Measurements from ENCODE around the gene KIAA1671. TPM values are rescaled to one million over a fixed set of nuclear protein-coding genes. Genes with fewer than 3 reads are reported as not detected.

The KIAA1671 gene
- total and polyA plus RNA-seq, 2 of the 4 experiments (the other 2 are of a cell fraction), result 0.02 TPM; not detected in 1

DNA sequence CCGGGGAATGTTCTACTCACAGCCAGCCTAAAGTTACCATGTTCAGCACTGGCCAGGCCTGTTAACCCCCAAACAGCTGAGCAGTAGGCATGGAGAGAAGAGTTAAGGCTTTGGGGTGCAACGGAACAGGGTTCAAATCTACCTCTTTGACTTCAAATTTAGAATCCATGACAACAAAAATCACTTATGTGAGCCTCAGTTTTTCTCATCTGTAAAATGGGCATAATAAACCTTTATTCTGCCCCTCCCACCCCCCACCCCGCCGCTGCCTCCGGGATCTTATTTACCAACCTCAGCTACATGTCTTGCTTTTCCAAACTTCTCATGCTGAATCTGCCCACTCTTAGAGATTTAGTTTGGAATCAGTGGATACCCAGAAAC lies 134.4 kb downstream of the KIAA1671 start:
- Histone ChIP-seq H3K4ac (ENCODE audit: low read depth, low read length) (no peak overlapping the region), H2BK120ac (ENCODE audit: low read depth, low read length) (no peak overlapping the region), H2AFZ (replicated peaks; ENCODE audit: low read length, poor library complexity) (no peak overlapping the region), H3K79me1 (ENCODE audit: low read depth in 1 of 2, low read length in 2 of 2) (no peaks in the 10 kb centered on the region), H3K27ac (ENCODE audit: insufficient read depth, low read length) (no peak overlapping the region), H3K18ac (ENCODE audit: low read depth, low read length) (no peak overlapping the region), H3K23ac (ENCODE audit: low read depth, low read length) (no peak overlapping the region), H3K9ac (ENCODE audit: low read depth, low read length) (no peak overlapping the region), H2AK9ac (replicated peaks; ENCODE audit: low read depth, low read length, poor library complexity) (no peak overlapping the region), H3K4me2 (ENCODE audit: low read depth, low read length) (no peak overlapping the region), H3K9me1 (ENCODE audit: insufficient read depth, low read length) (no peaks in the 10 kb centered on the region), H2BK15ac (ENCODE audit: low read depth, low read length) (no peak overlapping the region), H4K5ac (ENCODE audit: low read depth, low read length) (no peak overlapping the region), H4K8ac (ENCODE audit: low read depth in 2 of 2, low read length in 2 of 2) (no peak overlapping the region), H3K4me3 (ENCODE audit: insufficient read depth, low read depth, low read length) (no peak overlapping the region), H2AK5ac (ENCODE audit: low read depth, low read length) (no peak overlapping the region), H4K91ac (ENCODE audit: insufficient read depth, low read depth, low read length) (no peak overlapping the region), H2BK20ac (ENCODE audit: low read depth, low read length) (no peak overlapping the region), H3K36me3 (ENCODE audit: control insufficient read depth, insufficient read depth, low read length) (no peaks in the 10 kb centered on the region), H4K20me1 (ENCODE audit: insufficient read depth, low read length) (no peaks in the 10 kb centered on the region), H3K9me3 (ENCODE audit: control insufficient read depth, insufficient read depth, low read length) (no peaks in the 10 kb centered on the region), H3K27me3 (ENCODE audit: control insufficient read depth, insufficient read depth, low read length) (no peaks in the 10 kb centered on the region), H3K14ac (replicated peaks; ENCODE audit: low read depth, low read length) (no peak overlapping the region), H2BK5ac (ENCODE audit: low read depth, low read length, poor library complexity, severe bottlenecking) (no peak overlapping the region), H3K56ac (ENCODE audit: extremely low read depth, insufficient read depth, low read length) (no peak overlapping the region), H3K4me1 (ENCODE audit: control insufficient read depth, insufficient read depth, low read length) (no peaks in the 10 kb centered on the region)
- no TSS peak for BruUV-seq (replicated peaks)
- POLR2A ChIA-PET (ENCODE audit: unreplicated experiment), result no interaction called here
- CTCF ChIA-PET, result no interaction called here
- DNase-seq (no peak), ATAC-seq (ENCODE audit: low read depth) (no peak)
- no CpG with 5 or more reads among the region's 5 CpGs for WGBS, 2 experiments (ENCODE audit: extremely low coverage in 2 of 2, insufficient read length in 1 of 2)
- no peak for TF ChIP-seq SMC3 (IDR thresholded peaks at IDR 0.05; ENCODE audit: low read depth, low read length)
- TF ChIP-seq, protein P1, sequence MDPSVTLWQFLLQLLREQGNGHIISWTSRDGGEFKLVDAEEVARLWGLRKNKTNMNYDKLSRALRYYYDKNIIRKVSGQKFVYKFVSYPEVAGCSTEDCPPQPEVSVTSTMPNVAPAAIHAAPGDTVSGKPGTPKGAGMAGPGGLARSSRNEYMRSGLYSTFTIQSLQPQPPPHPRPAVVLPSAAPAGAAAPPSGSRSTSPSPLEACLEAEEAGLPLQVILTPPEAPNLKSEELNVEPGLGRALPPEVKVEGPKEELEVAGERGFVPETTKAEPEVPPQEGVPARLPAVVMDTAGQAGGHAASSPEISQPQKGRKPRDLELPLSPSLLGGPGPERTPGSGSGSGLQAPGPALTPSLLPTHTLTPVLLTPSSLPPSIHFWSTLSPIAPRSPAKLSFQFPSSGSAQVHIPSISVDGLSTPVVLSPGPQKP (IDR thresholded peaks at IDR 0.05; ENCODE audit: borderline replicate concordance, low read depth, low read length), result no peak
- TF ChIP-seq MAZ (IDR thresholded peaks at IDR 0.05; ENCODE audit: borderline replicate concordance, low read depth, low read length), result no peak
- TF ChIP-seq FOS (IDR thresholded peaks at IDR 0.05; ENCODE audit: low read depth, low read length), result no peak
- no peak for TF ChIP-seq CHD1 (IDR thresholded peaks at IDR 0.05; ENCODE audit: low read depth, low read length)
- TF ChIP-seq NFE2L2 (IDR thresholded peaks at IDR 0.05; ENCODE audit: low read depth, low read length), result no peak
- no peak for TF ChIP-seq RAD21 (IDR thresholded peaks at IDR 0.05; ENCODE audit: low read length)
- TF ChIP-seq CEBPB (IDR thresholded peaks at IDR 0.05; ENCODE audit: low read depth, low read length), result no peak
- no peak for TF ChIP-seq RCOR1 (IDR thresholded peaks at IDR 0.05; ENCODE audit: insufficient replicate concordance, low read length)
- no peak for TF ChIP-seq MAFK (IDR thresholded peaks at IDR 0.05; ENCODE audit: low read depth, low read length)
- TF ChIP-seq, protein P2, sequence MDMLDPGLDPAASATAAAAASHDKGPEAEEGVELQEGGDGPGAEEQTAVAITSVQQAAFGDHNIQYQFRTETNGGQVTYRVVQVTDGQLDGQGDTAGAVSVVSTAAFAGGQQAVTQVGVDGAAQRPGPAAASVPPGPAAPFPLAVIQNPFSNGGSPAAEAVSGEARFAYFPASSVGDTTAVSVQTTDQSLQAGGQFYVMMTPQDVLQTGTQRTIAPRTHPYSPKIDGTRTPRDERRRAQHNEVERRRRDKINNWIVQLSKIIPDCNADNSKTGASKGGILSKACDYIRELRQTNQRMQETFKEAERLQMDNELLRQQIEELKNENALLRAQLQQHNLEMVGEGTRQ (IDR thresholded peaks at IDR 0.05; ENCODE audit: low read depth, low read length), result no peak
- no peak for TF ChIP-seq MXI1 (IDR thresholded peaks at IDR 0.05; ENCODE audit: borderline replicate concordance, low read depth, low read length)
- no peak for TF ChIP-seq POLR2A (IDR thresholded peaks at IDR 0.05; ENCODE audit: low read depth, low read length)
- dilution Hi-C loops (cut with HindIII; ENCODE audit: low sequenced_read_pairs, unreplicated experiment), result no loop called here
- intact Hi-C loops (cut with micrococcal nuclease), result no loop called here
- in situ Hi-C loops (cut with MboI; ENCODE audit: low sequenced_read_pairs), result loop anchor here (10.0 kb wide), 1 partner anchor 62 kb away; no protein-coding TSS in a partner anchor
